HAP-1 (cell line): ENCODE data around the gene C13orf42.

Experiments used
- DNase-seq, 2 experiments: peaks; one replicate each; pipeline ENCODE4 v3.0.0-alpha.2; 2016 to 2020; ENCODE audit warnings: low spot score in 2 of 2
- H3K27me3 ChIP-seq: fragments of 250-450 bp; sonication (Bioruptor Pico); 2 replicates; pipeline ENCODE4 v1.5.1; 2020; ENCODE audit warnings: low read depth, mild to moderate bottlenecking, moderate library complexity
- H3K36me3 ChIP-seq: fragments of 250-450 bp; sonication (Bioruptor Pico); replicated peaks from 2 replicates; pipeline ENCODE4 v1.5.1; 2020; ENCODE audit warnings: mild to moderate bottlenecking
- H3K4me1 ChIP-seq: fragments of 250-450 bp; sonication (Bioruptor Pico); 2 replicates; pipeline ENCODE4 v1.5.1; 2020; ENCODE audit warnings: mild to moderate bottlenecking
- H3K4me3 ChIP-seq: fragments of 250-450 bp; sonication (Bioruptor Pico); 2 replicates; pipeline ENCODE4 v1.5.1; 2020; ENCODE audit warnings: mild to moderate bottlenecking, moderate library complexity
- H3K9me3 ChIP-seq: fragments of 250-450 bp; sonication (Bioruptor Pico); 2 replicates; pipeline ENCODE4 v1.5.1; 2020; ENCODE audit warnings: mild to moderate bottlenecking, moderate library complexity
- in situ Hi-C: fragments of 300-500 bp; cut with MboI; formaldehyde crosslinking; loops from 3 replicates; pipeline ENCODE4 v1.14.3; 2020; ENCODE audit warnings: low sequenced_read_pairs, inconsistent platforms, mixed read lengths

C13orf42 gene

DNA sequence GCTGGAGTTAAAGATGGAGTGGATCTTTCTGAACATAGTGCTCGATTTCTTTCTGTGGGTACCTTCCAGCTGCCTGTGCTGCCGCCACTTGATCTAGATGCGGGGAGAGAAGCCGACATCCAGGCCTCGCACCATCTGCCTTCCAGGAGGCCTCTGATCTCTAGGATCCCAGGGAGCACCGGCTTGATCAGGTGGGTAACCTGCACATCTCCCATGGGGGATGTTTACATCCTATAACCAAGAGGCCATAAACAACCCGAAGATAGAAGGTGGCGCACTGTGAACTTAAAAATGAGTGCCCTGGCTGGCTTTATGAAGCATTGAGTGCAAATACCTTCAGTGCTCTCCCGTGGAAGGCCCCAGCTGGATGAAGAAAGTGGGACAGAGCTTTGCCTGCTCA, at the start of gene C13orf42:
TSS of gene C13orf42 (minus strand) at position 101 of the 400 bp plus-strand sequence. CDS start at position 36, 65 bp downstream.
- Histone ChIP-seq H3K4me1 (no peaks in the 10 kb centered on the region), H3K4me3 (no peak within 1 kb of the TSS), H3K9me3 (no peaks in the 10 kb centered on the region), H3K36me3 (no peaks in the 10 kb centered on the region), H3K27me3 (no peaks in the 10 kb centered on the region)
- in situ Hi-C loops: loop anchor here (10.0 kb wide), 1 partner anchor 684 kb away; no protein-coding TSS in a partner anchor
- DNase-seq: no peak

DNA sequence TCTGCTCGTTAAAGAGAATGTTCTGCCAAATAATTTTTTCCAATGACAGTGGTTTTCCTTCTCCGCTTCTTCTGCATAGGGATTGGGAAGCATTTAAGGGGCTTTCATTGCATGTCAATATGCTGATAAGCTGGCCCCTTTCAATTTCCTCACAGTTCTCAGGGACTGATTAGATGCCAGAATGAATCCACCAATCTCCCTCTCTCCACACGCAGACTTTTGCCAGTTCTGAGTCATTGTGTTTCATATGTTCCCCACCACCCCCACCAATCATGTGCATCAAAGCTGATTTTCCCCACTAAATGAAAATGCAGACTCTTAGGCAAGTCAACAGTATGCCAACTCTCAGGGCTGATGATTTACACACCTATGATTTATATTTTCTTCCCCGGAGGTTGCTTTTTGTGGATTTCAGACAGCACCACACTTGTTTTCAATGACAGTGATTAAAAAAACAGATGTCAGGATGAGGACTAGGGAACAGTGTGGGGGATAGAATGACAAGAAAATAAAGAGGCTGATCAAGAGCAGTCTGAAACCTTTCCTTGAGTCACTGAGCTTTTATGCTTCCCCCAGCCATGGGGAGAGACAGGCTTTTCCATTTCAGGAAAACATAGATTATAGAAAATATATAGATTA, 47.9 kb upstream of the C13orf42 start:
- peaks cover 29% of the 10 kb centered on the region for H3K4me1 ChIP-seq
- in situ Hi-C loops: no loop called here
- H3K27me3 ChIP-seq: no peaks in the 10 kb centered on the region
- DNase-seq: no peak
- H3K36me3 ChIP-seq: no peaks in the 10 kb centered on the region; the same call in 1 of the 2 replicates
- H3K9me3 ChIP-seq: no peaks in the 10 kb centered on the region
- no peak overlapping the region for H3K4me3 ChIP-seq

DNA sequence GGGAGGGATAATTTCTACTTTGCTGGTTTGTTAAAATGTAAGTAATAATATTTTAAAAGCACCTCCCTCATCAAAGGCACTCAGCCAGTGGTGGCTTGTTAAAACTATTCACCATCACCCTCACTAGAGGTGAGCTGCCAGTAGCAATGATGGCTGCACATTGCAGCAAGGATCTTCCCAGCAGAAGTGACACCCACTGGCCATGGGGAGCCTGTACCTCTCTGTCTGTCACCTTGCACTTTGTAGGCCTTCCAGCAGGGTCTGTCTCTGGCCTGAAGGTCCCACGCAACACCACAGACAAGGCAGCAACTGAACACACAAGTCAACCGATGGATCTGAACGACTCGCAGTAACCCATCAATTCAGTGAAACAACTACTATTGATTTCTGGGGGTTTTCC, 47.3 kb upstream of the C13orf42 start:
- Histone ChIP-seq H3K4me1 (peaks cover 31% of the 10 kb centered on the region), H3K36me3 (no peaks in the 10 kb centered on the region; the same call in 1 of the 2 replicates), H3K4me3 (no peak overlapping the region), H3K27me3 (no peaks in the 10 kb centered on the region), H3K9me3 (no peaks in the 10 kb centered on the region)
- peak in 1 of 2 experiments; percentile 48 for DNase-seq
- in situ Hi-C loops: no loop called here

DNA sequence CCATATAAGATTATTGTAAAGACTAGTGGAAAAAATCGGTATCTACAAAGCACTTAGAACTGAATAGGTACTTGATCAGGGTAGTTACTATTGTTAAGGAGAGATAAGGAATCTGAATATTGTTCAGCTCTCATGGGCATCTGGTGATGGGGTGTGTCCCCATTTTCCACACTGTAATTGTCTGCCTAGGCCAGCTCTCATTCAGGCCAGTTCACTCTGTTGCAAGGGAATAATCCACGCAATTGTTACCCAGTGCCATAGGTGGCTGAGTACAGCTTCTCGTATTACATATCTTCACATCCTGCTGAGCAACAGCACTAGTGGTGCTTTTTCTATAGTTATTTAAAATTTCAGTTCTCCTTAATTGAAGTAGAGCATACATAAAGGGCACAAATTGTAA, 45.6 kb upstream of the C13orf42 start:
- DNase-seq: peak; percentile 56 to 73
- in situ Hi-C loops: no loop called here

DNA sequence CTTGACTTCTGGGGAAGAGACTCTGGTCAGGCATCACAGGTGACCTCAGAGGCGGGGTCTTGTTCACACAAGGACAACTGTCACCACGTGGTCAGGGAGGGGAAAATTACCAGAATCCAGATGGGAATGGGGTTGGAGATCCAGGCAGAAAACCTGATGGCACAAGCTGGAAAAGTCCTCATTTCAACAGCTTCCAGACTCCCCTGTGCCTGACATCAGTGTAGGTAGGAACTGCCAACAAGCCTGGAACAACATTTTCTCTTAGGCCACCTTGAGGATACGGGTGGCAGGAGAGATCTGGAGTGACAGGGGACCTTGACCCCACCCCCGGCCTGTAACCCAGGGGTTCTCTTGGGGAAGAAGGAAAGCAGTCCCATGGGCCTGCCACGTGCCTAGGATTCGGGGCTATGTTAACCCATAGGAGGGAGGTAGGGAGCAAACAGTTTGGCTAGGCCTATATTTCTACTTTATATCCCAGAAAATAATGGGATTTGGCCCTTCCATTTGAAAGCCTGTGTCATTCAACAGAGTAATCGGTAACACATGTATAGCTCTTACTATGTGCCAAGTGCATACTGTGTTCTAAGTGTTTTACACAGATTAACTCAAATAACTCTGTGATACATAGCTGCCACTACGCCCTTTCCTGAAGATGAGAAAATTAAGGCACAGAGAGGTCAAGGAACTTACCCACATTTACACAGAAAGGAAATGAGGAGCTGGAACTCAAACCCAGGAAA, 44.9 kb upstream of the C13orf42 start:
- Histone ChIP-seq H3K36me3 (peaks cover 3% of the 10 kb centered on the region; the same call in 1 of the 2 replicates), H3K27me3 (no peaks in the 10 kb centered on the region), H3K4me3 (no peak overlapping the region), H3K4me1 (peaks cover 31% of the 10 kb centered on the region), H3K9me3 (no peaks in the 10 kb centered on the region)
- no peak for DNase-seq
- in situ Hi-C loops: no loop called here

More for the DNA sequence above, 45.6 kb upstream of the C13orf42 start:
- peaks cover 31% of the 10 kb centered on the region for H3K4me1 ChIP-seq
- no peaks in the 10 kb centered on the region for H3K27me3 ChIP-seq
- H3K36me3 ChIP-seq: peaks cover under 1% of the 10 kb centered on the region; the same call in 1 of the 2 replicates
- H3K9me3 ChIP-seq: no peaks in the 10 kb centered on the region
- H3K4me3 ChIP-seq: no peak overlapping the region

DNA sequence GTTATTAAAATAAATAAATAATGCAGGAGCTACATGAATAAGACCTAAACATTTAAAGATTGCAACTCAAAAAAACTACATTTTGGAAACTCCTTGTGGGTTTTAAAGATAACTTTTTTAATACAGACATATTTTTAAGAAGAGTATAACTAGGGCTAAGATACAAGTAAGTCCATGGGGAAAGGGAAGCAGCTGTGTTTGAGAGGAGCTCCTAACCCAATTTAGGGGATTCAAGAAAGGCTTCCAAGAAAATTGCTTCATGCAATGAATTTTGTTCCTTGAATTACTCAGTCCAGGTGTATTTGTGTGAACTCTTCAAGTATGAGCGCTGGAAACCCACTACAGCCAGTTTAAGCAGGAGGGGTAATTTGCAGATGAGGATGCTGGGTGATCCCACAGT, 44.1 kb upstream of the C13orf42 start:
- H3K9me3 ChIP-seq: no peaks in the 10 kb centered on the region

DNA sequence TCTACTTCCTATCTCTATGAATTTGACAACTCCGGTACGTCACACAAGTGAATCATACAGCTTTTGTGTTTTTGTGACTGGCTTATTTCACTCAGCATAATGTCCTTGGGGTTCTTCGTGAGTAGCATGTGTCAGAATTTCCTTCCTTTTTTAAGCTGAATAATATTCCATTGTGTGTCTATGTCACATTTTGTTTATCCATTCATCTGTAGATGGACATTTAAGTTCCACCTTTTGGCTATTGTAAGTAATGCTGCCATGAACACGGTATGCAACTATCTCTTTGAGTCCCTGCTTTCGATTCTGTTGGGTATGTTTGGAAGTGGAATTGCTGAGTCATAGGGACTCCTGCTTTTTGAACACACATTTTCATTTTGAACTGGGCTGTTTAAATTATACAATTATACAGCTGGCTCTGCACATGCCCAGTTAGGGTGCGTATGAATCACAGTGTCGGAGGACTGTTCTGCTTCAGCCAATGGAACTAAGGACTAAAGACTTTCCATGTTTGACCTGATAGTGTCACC, 43.0 kb upstream of the C13orf42 start:
- Histone ChIP-seq H3K4me1 (peaks cover 34% of the 10 kb centered on the region), H3K9me3 (no peaks in the 10 kb centered on the region), H3K36me3 (peaks cover 3% of the 10 kb centered on the region; the same call in 1 of the 2 replicates), H3K27me3 (no peaks in the 10 kb centered on the region), H3K4me3 (no peak overlapping the region)
- DNase-seq: no peak
- in situ Hi-C loops: no loop called here

More for the DNA sequence above, 44.1 kb upstream of the C13orf42 start:
- Histone ChIP-seq H3K27me3 (no peaks in the 10 kb centered on the region), H3K4me1 (peaks cover 31% of the 10 kb centered on the region), H3K4me3 (no peak overlapping the region), H3K36me3 (peaks cover 3% of the 10 kb centered on the region; the same call in 1 of the 2 replicates)
- in situ Hi-C loops: no loop called here
- DNase-seq: no peak

DNA sequence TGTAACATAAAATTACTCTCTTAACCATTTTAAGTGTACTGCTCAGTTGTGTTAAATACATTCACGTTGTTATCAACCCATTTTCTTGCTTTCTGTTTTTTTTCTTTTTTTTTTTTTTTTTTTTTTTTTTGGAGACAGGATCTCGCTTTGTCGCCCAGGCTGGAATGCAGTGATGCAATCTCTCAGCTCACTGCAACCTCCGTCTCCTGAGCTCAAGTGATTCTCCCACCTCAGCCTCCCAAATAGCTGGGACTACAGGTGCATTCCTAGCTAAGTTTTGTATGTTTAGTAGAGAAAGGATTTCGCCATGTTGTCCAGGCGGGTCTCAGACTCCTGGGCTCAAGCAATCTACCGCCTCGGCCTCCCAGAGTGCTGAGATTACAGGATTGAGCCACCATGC, 42.5 kb upstream of the C13orf42 start:
- Histone ChIP-seq H3K4me1 (peaks cover 30% of the 10 kb centered on the region), H3K9me3 (no peaks in the 10 kb centered on the region), H3K27me3 (no peaks in the 10 kb centered on the region), H3K4me3 (no peak overlapping the region), H3K36me3 (peaks cover 3% of the 10 kb centered on the region; the same call in 1 of the 2 replicates)
- no peak for DNase-seq
- in situ Hi-C loops: no loop called here

DNA sequence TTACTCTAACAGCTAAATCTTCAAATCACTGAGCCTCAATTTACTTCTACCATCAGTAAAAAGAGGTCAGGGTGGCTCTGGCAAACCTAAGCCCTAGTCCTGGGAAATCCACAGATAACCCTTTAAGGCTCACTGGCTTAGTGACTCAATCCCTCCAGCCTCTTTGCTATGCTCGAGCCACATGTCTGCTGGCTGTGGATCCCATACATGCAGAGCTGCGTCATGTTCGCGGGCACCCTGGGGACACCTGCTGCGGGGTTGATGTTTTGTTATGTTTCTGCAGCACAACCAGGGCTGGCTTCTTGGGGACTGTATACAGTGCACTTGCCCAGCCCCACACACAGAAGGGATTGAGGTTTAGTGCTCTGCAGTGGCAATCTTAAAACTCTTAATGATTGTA, 41.6 kb upstream of the C13orf42 start:
- no peaks in the 10 kb centered on the region for H3K9me3 ChIP-seq
- peaks cover 3% of the 10 kb centered on the region; the same call in 1 of the 2 replicates for H3K36me3 ChIP-seq
- no peaks in the 10 kb centered on the region for H3K27me3 ChIP-seq
- in situ Hi-C loops: no loop called here
- no peak overlapping the region for H3K4me3 ChIP-seq
- peaks cover 30% of the 10 kb centered on the region for H3K4me1 ChIP-seq
- no peak for DNase-seq

DNA sequence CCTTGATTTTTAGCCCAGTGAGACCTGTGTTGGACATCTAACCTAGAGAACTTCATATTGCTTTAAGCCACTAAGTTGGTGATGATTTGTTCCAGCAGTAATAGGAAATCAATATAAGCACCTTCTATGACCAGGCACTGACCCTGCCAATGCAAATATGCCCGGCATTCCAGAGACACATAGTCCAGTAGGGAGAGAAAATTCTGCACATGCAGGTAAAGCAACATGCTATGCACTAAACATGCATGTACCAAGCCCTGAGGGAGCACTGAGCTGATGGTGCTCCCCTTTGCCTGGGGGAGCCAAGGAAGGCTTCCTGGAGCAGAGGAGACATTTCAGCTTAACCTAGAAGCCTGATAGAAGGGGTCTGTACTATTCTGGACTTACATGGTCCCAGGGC, 40.4 kb upstream of the C13orf42 start:
- H3K4me3 ChIP-seq: no peak overlapping the region
- H3K9me3 ChIP-seq: no peaks in the 10 kb centered on the region
- no peak for DNase-seq
- peaks cover 3% of the 10 kb centered on the region; the same call in 1 of the 2 replicates for H3K36me3 ChIP-seq
- in situ Hi-C loops: no loop called here
- H3K27me3 ChIP-seq: no peaks in the 10 kb centered on the region
- peaks cover 22% of the 10 kb centered on the region for H3K4me1 ChIP-seq

DNA sequence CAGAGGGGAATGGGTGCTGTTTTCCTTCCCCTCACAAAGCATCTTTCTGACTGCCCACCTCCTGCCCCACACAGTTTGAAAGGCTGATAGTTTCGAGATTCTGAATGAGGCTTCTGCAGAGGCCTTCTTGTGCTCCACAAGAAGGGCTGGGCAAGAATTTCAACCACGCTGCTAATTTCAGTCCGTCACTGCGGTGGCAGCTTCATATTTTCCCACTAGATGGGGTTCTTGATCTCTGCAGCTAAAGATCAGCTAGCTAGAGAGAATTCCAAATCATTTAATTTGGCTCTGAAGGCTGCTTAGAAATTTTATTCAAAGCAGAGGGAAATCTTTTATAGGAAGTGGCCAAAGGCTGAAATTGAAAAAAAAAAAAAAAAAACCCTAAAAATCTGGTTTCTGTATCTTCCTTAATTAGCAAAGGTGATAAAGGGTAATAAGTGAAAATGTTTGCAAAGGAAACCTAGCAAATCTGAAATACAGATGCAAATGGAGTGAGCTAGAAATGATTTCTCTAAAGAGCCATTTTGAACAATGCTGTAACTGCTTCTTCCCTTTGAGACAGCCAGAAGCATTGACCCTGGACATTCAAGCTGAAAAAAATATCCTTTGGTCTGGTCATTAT, 38.0 kb upstream of the C13orf42 start:
- in situ Hi-C loops: loop anchor here (5.0 kb wide), 1 partner anchor 138 kb away; no protein-coding TSS in a partner anchor
- H3K9me3 ChIP-seq: no peaks in the 10 kb centered on the region
- peaks cover 11% of the 10 kb centered on the region for H3K4me1 ChIP-seq
- H3K36me3 ChIP-seq: peaks cover 3% of the 10 kb centered on the region; the same call in 1 of the 2 replicates
- no peak overlapping the region for H3K4me3 ChIP-seq
- DNase-seq: peak; percentile 59 to 67
- H3K27me3 ChIP-seq: no peaks in the 10 kb centered on the region

DNA sequence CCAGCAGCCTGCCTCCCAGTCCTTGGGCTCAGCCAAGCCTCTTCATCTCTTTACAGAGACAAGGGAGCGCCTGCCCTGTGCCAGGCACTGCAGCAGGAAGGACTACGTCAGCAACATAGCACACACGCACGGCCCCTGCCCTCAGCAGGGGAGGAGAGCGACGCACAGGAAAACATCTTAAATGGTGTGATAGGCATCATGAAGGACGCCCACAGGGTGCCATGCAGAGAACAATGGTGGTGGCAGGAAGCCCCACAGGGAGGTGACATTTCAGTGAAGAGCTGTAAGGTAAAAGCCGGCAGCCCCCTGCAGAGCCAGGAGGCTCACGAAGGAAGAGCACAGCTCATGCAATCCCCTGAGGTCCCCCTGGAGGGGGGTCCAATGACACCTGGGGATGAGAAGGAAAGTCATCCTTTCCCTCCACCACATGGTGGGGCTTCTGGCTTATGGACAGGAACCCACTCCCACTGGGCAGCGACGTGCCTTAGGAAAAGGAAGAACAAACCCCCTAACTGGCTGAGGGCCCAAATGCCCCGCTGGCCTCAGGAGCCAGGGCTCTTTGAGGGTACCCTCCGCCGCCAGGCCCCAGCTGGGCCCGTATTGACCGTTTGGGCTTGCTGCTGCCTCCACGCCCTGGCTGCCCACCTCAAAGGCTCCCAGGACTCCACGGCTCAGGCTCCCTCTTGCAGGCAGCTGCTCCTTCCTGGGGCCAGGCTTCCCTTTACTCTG, 37.3 kb upstream of the C13orf42 start:
- H3K4me1 ChIP-seq: peaks cover 8% of the 10 kb centered on the region
- no peak for DNase-seq
- no peak overlapping the region for H3K4me3 ChIP-seq
- H3K9me3 ChIP-seq: no peaks in the 10 kb centered on the region
- peaks cover 3% of the 10 kb centered on the region; the same call in 1 of the 2 replicates for H3K36me3 ChIP-seq
- no peaks in the 10 kb centered on the region for H3K27me3 ChIP-seq
- in situ Hi-C loops: loop anchor here (5.0 kb wide), 1 partner anchor 139 kb away; no protein-coding TSS in a partner anchor

DNA sequence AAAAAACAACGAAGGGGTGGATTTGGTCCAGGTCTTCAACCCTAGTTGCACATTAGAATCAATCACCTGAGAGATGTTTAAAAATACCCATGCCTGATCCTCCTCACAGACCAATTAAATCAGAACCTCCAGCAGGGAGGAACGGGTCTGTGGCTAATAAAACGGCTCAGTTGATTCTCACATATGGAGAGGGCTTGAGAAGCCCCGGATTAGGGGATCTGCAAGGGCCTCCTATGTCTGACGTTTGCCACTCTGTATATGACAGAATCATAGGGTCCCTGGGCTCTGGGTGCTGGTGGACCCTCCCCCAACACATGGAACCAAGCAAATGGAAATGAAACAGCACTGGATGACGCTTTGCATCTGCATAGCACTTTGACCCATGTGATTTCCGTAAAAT, 36.7 kb upstream of the C13orf42 start:
- H3K27me3 ChIP-seq: no peaks in the 10 kb centered on the region
- no peak for DNase-seq
- in situ Hi-C loops: loop anchor here (5.0 kb wide), 1 partner anchor 140 kb away; no protein-coding TSS in a partner anchor
- H3K36me3 ChIP-seq: peaks cover 3% of the 10 kb centered on the region; the same call in 1 of the 2 replicates
- H3K4me1 ChIP-seq: peaks cover 8% of the 10 kb centered on the region
- no peaks in the 10 kb centered on the region for H3K9me3 ChIP-seq
- no peak overlapping the region for H3K4me3 ChIP-seq
